Stimulated activated naive CD8-positive, alpha-beta T cell treated with anti-CD3 and anti-CD28 coated beads, Interleukin-15, Interleukin-2, amounts not matched to agents 100 ng/mL and 50 ng/mL, for 24 hours (primary cell): ENCODE results near the gene G6PC3.

Experiments
- H3K27ac Mint-ChIP-seq: one replicate; pipeline ENCODE4 v1.8.0; 2021; ENCODE audit warnings: mild to moderate bottlenecking, mixed read lengths
- H3K27me3 Mint-ChIP-seq: one replicate; pipeline ENCODE4 v1.8.0; 2021; ENCODE audit warnings: mixed read lengths
- H3K36me3 Mint-ChIP-seq: one replicate; pipeline ENCODE4 v1.8.0; 2021; ENCODE audit warnings: low read depth, mixed read lengths
- H3K4me1 Mint-ChIP-seq: one replicate; pipeline ENCODE4 v1.8.0; 2021; ENCODE audit warnings: low read depth, mixed read lengths
- H3K4me3 Mint-ChIP-seq: one replicate; pipeline ENCODE4 v1.8.0; 2021; ENCODE audit warnings: mild to moderate bottlenecking, mixed read lengths
- H3K9me3 Mint-ChIP-seq: one replicate; pipeline ENCODE4 v1.8.0; 2021; ENCODE audit warnings: mixed read lengths

G6PC3 gene

DNA sequence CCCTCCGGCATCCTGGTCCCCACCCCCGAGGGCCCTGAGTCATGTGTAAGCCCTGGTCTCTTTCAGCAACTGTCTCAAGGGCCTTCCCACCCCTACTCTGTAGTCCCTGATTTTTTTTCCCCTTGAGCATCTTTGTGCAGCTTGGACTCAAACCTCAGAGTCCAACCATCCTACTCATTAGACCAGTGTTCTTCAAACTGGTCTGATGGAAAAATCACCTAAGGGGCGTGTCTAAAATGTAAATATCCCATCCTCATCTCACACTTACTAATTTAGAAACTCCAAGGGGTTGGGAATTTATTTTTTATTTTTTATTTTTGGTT is 624 bp downstream of the G6PC3 start:
- H3K9me3 Mint-ChIP-seq: no peaks in the 10 kb centered on the region
- H3K27ac Mint-ChIP-seq: peak overlapping the region; percentile 90
- H3K27me3 Mint-ChIP-seq: no peaks in the 10 kb centered on the region
- H3K36me3 Mint-ChIP-seq: peaks cover 4% of the 10 kb centered on the region
- H3K4me1 Mint-ChIP-seq: peaks cover 36% of the 10 kb centered on the region
- peak overlapping the region; percentile 89 for H3K4me3 Mint-ChIP-seq

DNA sequence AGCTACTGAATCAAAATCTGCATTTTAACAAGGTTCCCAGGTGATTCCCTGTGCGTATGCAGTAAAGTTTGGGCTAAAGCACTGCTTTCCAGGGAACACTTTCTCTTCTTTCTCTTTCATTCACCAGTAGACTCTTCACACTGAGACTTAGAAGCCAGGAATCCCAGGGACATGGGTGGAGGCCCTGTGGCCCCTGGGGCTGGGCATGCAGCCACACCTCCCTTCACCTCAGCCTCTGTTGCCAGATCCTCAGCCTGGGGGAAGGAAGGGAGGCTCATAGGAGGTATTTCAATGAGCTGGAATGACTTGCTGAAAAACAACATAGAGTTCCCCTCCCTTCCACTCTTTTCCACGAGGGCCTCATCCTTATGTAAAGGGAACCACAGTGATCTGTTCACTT is 1.2 kb downstream of the G6PC3 start:
- Mint-ChIP-seq H3K36me3 (peaks cover 9% of the 10 kb centered on the region), H3K27me3 (no peaks in the 10 kb centered on the region), H3K4me3 (peak overlapping the region; percentile 89), H3K9me3 (no peaks in the 10 kb centered on the region), H3K4me1 (peaks cover 33% of the 10 kb centered on the region), H3K27ac (peak overlapping the region; percentile 77)

- Mint-ChIP-seq H3K4me1 (peaks cover 23% of the 10 kb centered on the region), H3K27ac (no peak overlapping the region), H3K4me3 (no peak overlapping the region), H3K27me3 (no peaks in the 10 kb centered on the region), H3K9me3 (no peaks in the 10 kb centered on the region), H3K36me3 (peaks cover 13% of the 10 kb centered on the region)
These were observed 3.8 kb downstream of the G6PC3 start for GRCh38 chr17:44074231-44074910.

GRCh38 chr17:44074911-44075285 is 4.4 kb downstream of the G6PC3 start:
- Mint-ChIP-seq H3K4me3 (no peak overlapping the region), H3K27ac (no peak overlapping the region), H3K9me3 (no peaks in the 10 kb centered on the region), H3K4me1 (peaks cover 20% of the 10 kb centered on the region), H3K27me3 (no peaks in the 10 kb centered on the region), H3K36me3 (peaks cover 13% of the 10 kb centered on the region)

DNA sequence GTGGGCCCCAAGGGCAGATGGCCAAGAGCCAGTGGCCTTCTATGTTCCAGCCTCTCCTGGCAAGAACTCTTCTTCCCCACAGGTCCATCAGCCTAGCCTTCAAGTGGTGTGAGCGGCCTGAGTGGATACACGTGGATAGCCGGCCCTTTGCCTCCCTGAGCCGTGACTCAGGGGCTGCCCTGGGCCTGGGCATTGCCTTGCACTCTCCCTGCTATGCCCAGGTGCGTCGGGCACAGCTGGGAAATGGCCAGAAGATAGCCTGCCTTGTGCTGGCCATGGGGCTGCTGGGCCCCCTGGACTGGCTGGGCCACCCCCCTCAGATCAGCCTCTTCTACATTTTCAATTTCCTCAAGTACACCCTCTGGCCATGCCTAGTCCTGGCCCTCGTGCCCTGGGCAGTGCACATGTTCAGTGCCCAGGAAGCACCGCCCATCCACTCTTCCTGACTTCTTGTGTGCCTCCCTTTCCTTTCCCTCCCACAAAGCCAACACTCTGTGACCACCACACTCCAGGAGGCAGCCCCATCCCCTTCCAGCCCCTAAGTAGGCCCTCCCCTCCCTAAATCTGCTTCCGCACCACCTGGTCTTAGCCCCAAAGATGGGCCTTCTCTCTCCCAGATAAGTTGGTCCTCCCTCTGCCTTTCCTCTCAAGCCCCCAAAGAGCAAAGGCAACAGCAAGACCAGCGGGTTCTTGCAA is 5.2 kb downstream of the G6PC3 start:
- Mint-ChIP-seq H3K4me1 (peaks cover 13% of the 10 kb centered on the region), H3K9me3 (no peaks in the 10 kb centered on the region), H3K36me3 (peaks cover 13% of the 10 kb centered on the region), H3K27me3 (no peaks in the 10 kb centered on the region), H3K27ac (no peak overlapping the region), H3K4me3 (no peak overlapping the region)

DNA sequence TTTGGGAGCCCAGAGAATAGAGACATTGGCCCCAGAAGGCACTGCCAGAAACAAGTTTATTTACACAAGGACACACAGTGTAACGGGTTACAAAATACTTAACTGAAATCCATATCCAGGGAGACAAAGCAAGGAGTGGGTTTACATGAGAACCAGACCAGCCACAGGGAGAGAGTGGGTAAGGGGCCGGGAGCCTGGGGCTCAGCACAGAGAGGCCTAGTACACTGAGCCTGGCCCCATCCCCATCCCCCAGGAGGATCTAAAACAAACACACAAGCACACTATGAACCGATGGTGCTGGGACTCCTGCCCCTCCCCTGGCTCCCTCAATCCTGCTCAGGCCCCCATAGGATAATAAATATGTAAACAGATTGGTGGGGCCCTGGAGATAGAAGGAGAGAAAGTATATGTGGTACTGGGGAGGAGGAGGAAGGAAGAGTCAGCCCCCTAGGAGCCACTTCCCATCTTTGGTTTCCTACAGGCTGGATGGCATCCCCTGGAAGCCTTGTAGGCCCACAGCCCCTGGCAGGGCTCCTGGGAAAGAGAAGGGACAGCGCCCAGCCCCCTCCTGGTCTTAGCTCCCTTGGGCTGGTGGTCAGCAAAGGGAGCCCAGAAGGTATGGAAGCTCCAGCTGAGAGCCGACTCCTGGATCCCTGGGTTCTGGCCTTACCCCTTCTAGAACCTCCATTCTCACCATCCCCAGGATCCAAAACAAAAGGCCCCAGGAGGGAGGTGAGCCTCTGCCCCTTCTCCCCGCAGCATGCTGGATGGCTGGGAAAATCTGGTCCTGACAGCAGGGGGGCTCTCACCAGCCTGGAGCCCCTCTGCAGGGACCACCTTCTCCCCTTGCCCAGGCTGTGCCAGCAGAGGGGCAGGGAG is 6.4 kb downstream of the G6PC3 start:
- Mint-ChIP-seq H3K9me3 (no peaks in the 10 kb centered on the region), H3K27ac (no peak overlapping the region), H3K27me3 (no peaks in the 10 kb centered on the region), H3K4me3 (no peak overlapping the region), H3K4me1 (peaks cover 6% of the 10 kb centered on the region), H3K36me3 (peaks cover 15% of the 10 kb centered on the region)

GRCh38 chr17:44077595-44077909 is 7.0 kb downstream of the G6PC3 start:
- Mint-ChIP-seq H3K27me3 (no peaks in the 10 kb centered on the region), H3K36me3 (peaks cover 17% of the 10 kb centered on the region), H3K27ac (peak overlapping the region; percentile 49), H3K4me3 (no peak overlapping the region), H3K9me3 (no peaks in the 10 kb centered on the region), H3K4me1 (peaks cover 3% of the 10 kb centered on the region)

DNA sequence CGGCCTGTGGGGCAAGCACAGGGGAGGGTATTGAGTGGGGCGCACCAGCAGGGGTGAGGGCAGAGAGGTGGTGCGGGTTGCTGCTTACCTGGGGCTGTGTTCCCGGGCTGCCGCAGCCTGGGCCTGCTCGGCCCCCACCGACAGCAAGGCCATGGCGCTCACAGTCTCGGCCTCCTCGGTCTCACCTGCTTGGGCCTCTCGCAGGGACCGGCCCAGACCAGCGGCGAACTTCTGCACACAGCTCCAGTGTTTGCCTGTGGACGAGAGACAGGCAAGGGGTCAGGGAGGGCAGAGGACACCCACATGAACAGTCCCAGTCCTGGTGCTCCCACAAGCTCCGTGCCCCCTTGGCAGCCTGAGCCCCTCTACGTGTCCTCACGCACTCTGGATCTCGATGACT is 7.9 kb downstream of the G6PC3 start:
- Mint-ChIP-seq H3K27ac (no peak overlapping the region), H3K27me3 (no peaks in the 10 kb centered on the region), H3K4me1 (peaks cover 3% of the 10 kb centered on the region), H3K9me3 (no peaks in the 10 kb centered on the region), H3K4me3 (no peak overlapping the region), H3K36me3 (peaks cover 17% of the 10 kb centered on the region)

- no peak overlapping the region for H3K4me3 Mint-ChIP-seq
- H3K36me3 Mint-ChIP-seq: peaks cover 17% of the 10 kb centered on the region
- H3K9me3 Mint-ChIP-seq: no peaks in the 10 kb centered on the region
- H3K27ac Mint-ChIP-seq: peak overlapping the region; percentile 59
- peaks cover 3% of the 10 kb centered on the region for H3K4me1 Mint-ChIP-seq
- no peaks in the 10 kb centered on the region for H3K27me3 Mint-ChIP-seq
These were observed 9.6 kb downstream of the G6PC3 start for GRCh38 chr17:44079877-44080821.

- Mint-ChIP-seq H3K27me3 (no peaks in the 10 kb centered on the region), H3K36me3 (peaks cover 11% of the 10 kb centered on the region), H3K4me1 (peaks cover 9% of the 10 kb centered on the region), H3K9me3 (no peaks in the 10 kb centered on the region), H3K4me3 (no peak overlapping the region), H3K27ac (peak overlapping the region; percentile 71)
These were observed 11.1 kb downstream of the G6PC3 start for GRCh38 chr17:44081681-44082080.

DNA sequence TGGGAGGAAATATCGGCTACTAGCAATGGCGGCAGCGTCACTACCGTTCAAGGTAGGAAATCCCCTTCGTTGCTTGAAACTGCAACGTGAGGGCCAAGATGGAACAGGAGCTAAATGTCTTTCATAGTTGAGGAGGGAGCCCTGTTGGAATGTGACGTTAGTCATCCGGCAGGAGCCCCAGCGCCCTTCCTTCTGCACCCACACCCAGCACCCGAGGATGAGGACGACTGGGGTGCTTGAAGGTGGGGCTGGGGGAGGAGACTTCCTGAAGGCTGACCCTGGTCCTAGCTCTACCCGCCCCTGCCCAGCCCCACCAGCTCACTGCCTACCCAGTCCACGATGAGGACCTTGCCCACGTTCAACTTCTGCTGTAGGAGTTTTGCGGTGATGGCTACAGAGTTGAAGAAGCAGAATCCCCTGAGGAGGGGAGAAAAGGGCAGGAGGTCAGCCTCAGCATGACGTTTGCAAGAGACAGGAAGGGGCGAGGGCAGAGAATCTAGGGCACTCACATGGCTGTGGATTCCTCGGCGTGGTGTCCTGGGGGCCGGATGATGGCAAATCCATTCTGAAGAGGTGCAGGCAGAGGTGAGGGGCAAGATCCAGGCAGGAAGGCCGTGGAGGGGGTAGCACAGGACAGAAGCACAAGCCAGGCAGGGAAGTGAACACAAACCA is 11.9 kb downstream of the G6PC3 start:
- H3K36me3 Mint-ChIP-seq: peaks cover 10% of the 10 kb centered on the region
- no peaks in the 10 kb centered on the region for H3K27me3 Mint-ChIP-seq

DNA sequence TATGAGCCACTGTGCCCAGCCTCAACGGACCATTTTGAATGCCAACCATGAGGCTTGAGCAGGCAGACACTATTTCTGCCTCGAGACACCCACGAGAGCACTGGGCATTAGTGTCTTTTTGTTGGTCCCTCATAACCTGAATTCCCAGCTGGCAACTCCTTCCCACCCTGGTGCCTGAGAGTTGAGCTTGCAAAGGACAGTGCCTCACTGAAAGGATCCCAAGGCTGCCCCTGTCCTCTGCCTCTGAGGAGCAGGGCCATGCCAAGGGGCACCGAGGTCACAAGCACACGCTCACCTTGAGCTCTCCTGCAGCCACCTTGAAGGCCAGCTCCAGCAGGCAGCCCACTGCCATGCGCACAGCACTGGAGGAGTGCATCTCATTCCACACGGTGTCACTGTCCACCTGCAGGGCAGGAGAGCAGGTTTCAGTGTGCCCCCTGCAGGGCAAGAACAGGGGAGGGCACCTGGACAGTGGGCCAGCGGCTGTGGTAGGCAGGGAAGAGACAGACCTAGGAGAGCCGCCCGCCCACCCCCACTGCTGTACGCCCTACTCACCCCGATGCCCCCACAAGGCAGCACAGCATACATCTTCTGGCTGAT is 12.8 kb downstream of the G6PC3 start:
- no peak overlapping the region for H3K4me3 Mint-ChIP-seq
- H3K27me3 Mint-ChIP-seq: no peaks in the 10 kb centered on the region
- H3K4me1 Mint-ChIP-seq: peaks cover 19% of the 10 kb centered on the region
- no peaks in the 10 kb centered on the region for H3K9me3 Mint-ChIP-seq
- no peak overlapping the region for H3K27ac Mint-ChIP-seq
- peaks cover 10% of the 10 kb centered on the region for H3K36me3 Mint-ChIP-seq

More for the DNA sequence above, 11.9 kb downstream of the G6PC3 start:
- Mint-ChIP-seq H3K27ac (peak overlapping the region; percentile 71), H3K9me3 (no peaks in the 10 kb centered on the region), H3K4me3 (no peak overlapping the region), H3K4me1 (peaks cover 16% of the 10 kb centered on the region)

DNA sequence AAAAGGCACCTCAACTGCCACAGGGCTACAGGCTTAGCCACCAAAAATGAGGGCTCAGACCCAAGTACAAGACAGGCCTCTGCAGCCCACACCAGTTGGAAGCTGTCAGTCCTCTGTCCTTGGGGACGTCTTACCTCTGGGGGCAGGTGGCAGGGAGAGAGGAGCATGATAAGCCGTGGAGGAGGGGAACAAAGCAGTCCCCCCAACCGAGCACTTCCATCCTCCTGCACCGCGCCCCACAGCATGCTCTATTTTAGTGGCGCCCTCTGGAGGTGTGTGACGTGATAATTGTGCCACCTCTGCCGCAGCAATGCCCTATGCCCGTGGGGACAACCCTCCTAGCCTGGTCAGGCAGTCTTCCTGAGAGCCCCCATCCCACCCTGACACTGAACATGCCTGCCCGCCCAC is 13.6 kb downstream of the G6PC3 start:
- H3K36me3 Mint-ChIP-seq: peaks cover 11% of the 10 kb centered on the region
- no peak overlapping the region for H3K27ac Mint-ChIP-seq
- H3K9me3 Mint-ChIP-seq: no peaks in the 10 kb centered on the region
- no peak overlapping the region for H3K4me3 Mint-ChIP-seq
- peaks cover 19% of the 10 kb centered on the region for H3K4me1 Mint-ChIP-seq
- H3K27me3 Mint-ChIP-seq: no peaks in the 10 kb centered on the region

- Mint-ChIP-seq H3K9me3 (no peaks in the 10 kb centered on the region), H3K27me3 (no peaks in the 10 kb centered on the region), H3K4me3 (no peak overlapping the region), H3K36me3 (peaks cover 10% of the 10 kb centered on the region), H3K4me1 (peaks cover 19% of the 10 kb centered on the region), H3K27ac (no peak overlapping the region)
These were observed 14.4 kb downstream of the G6PC3 start for GRCh38 chr17:44084921-44085320.
